HG03045 (cell line): ENCODE data around the gene SMIM38.

Experiments used
- ATAC-seq: cut with Tn5 transposase; IDR thresholded peaks from one replicate; pipeline ENCODE4 v1.9.1; 2021; ENCODE audit warnings: mild to moderate bottlenecking, moderate library complexity; ENCODE audit not compliant: unreplicated experiment

Gene SMIM38

GRCh38 chr11:69155302-69156234 lies at the start of gene SMIM38:
TSS of gene SMIM38 (plus strand) at chr11:69155935. CDS start at chr11:69157847, 1,912 bp downstream.
- no peak for ATAC-seq

- no peak for ATAC-seq
Observed at GRCh38 chr11:69106031-69106811, 49.5 kb upstream of the SMIM38 start.

GRCh38 chr11:69107413-69107812 lies 48.3 kb upstream of the SMIM38 start:
- no peak for ATAC-seq

- ATAC-seq: no peak
Observed at GRCh38 chr11:69108030-69108429, 47.7 kb upstream of the SMIM38 start.

GRCh38 chr11:69108559-69108958 lies 47.2 kb upstream of the SMIM38 start:
- no peak for ATAC-seq

- ATAC-seq: no peak
Observed at GRCh38 chr11:69109101-69109500, 46.6 kb upstream of the SMIM38 start.

GRCh38 chr11:69110451-69110850 lies 45.3 kb upstream of the SMIM38 start:
- ATAC-seq: no peak

- no peak for ATAC-seq
Observed at GRCh38 chr11:69111624-69112542, 43.9 kb upstream of the SMIM38 start.

GRCh38 chr11:69113226-69113625 lies 42.5 kb upstream of the SMIM38 start:
- ATAC-seq: no peak

GRCh38 chr11:69113646-69114340 lies 41.9 kb upstream of the SMIM38 start:
- ATAC-seq: no peak

GRCh38 chr11:69114362-69114761 lies 41.4 kb upstream of the SMIM38 start:
- ATAC-seq: no peak

GRCh38 chr11:69114811-69115523 lies 40.8 kb upstream of the SMIM38 start:
- no peak for ATAC-seq

GRCh38 chr11:69115586-69116560 lies 39.9 kb upstream of the SMIM38 start:
- no peak for ATAC-seq

- ATAC-seq: no peak
Observed at GRCh38 chr11:69116671-69117070, 39.1 kb upstream of the SMIM38 start.

GRCh38 chr11:69119190-69119589 lies 36.5 kb upstream of the SMIM38 start:
- no peak for ATAC-seq

- ATAC-seq: no peak
Observed at GRCh38 chr11:69120096-69120875, 35.4 kb upstream of the SMIM38 start.

- no peak for ATAC-seq
Observed at GRCh38 chr11:69121021-69121420, 34.7 kb upstream of the SMIM38 start.
